ENCODE data around the gene NOP58.

The NOP58 gene

GRCh38 chr2:202261531-202261930, 4.0 kb upstream of the NOP58 start:
- H3K4me1 ChIP-seq (ENCODE audit: control insufficient read depth, insufficient read depth, low read length) = no peaks in the 10 kb centered on the region
- ChIA-PET POLR2A (no interaction called here), CTCF (no interaction called here)
- H3K36me3 ChIP-seq (ENCODE audit: control insufficient read depth in 2 of 2, insufficient read depth in 1 of 2, low read length in 2 of 2) = no peaks in the 10 kb centered on the region
- no peak overlapping the region for H3K4me3 ChIP-seq (ENCODE audit: low read depth, low read length)
- TF ChIP-seq HOXD13 (CRISPR knock-in tag; IDR thresholded peaks at IDR 0.05; ENCODE audit: borderline replicate concordance) (no peak), ZNF777 (tag by site-specific recombination; IDR thresholded peaks at IDR 0.05; ENCODE audit: borderline replicate concordance) (no peak), ZNF513 (tag by site-specific recombination; IDR thresholded peaks at IDR 0.05) (no peak), KLF8 (tag by site-specific recombination; IDR thresholded peaks at IDR 0.05) (no peak), ZSCAN18 (tag by site-specific recombination; IDR thresholded peaks at IDR 0.05) (no peak), ZNF266 (tag by site-specific recombination; IDR thresholded peaks at IDR 0.05; ENCODE audit: low read depth) (no peak), PBX3 (CRISPR knock-in tag; IDR thresholded peaks at IDR 0.05) (no peak), PRDM4 (tag by site-specific recombination; IDR thresholded peaks at IDR 0.05) (no peak), YY2 (tag by site-specific recombination; IDR thresholded peaks at IDR 0.05) (no peak), ZNF157 (tag by site-specific recombination; IDR thresholded peaks at IDR 0.05) (no peak), ZNF133 (tag by site-specific recombination; IDR thresholded peaks at IDR 0.05) (no peak), ZNF791 (tag by site-specific recombination; IDR thresholded peaks at IDR 0.05) (no peak), ZNF202 (tag by site-specific recombination; IDR thresholded peaks at IDR 0.05; ENCODE audit: borderline replicate concordance) (no peak), OSR2 (tag by site-specific recombination; IDR thresholded peaks at IDR 0.05) (no peak), GLIS1 (tag by site-specific recombination; IDR thresholded peaks at IDR 0.05) (no peak)
- H3K9me3 ChIP-seq (ENCODE audit: control insufficient read depth, insufficient read depth, low read depth, low read length) = no peaks in the 10 kb centered on the region
- H3K27ac ChIP-seq (ENCODE audit: extremely low read depth, low read depth, low read length) = no peak overlapping the region

- TF ChIP-seq ZNF394 (tag by site-specific recombination; IDR thresholded peaks at IDR 0.05; ENCODE audit: borderline replicate concordance) (peak; percentile 27; the same call in 1 of the 2 replicates), ZNF354C (tag by site-specific recombination; IDR thresholded peaks at IDR 0.05; ENCODE audit: borderline replicate concordance, low read depth) (no peak), ZNF398 (tag by site-specific recombination; IDR thresholded peaks at IDR 0.05) (no peak)
- Histone ChIP-seq H3K4me3 (ENCODE audit: low read depth, low read length) (peak overlapping the region; percentile 90), H3K36me3 (ENCODE audit: control insufficient read depth in 2 of 2, insufficient read depth in 1 of 2, low read length in 2 of 2) (peaks cover 3 to 4% of the 10 kb centered on the region in 2 experiments; a peak in 2 of 3 replicates), H3K9me3 (ENCODE audit: control insufficient read depth, insufficient read depth, low read depth, low read length) (no peaks in the 10 kb centered on the region), H3K4me1 (ENCODE audit: control insufficient read depth, insufficient read depth, low read length) (peaks cover 6% of the 10 kb centered on the region), H3K27ac (ENCODE audit: extremely low read depth, low read depth, low read length) (no peak overlapping the region)
- CTCF ChIA-PET = interaction anchor here (3.2 kb wide), 1 partner anchor 11 kb away, joined by 21 read pairs; no protein-coding TSS in a partner anchor
- POLR2A ChIA-PET = no interaction called here
Observed at GRCh38 chr2:202267495-202267894, 1.9 kb downstream of the NOP58 start.

Data from HEK293 (cell line).